ENCODE results near the gene CBX4.

CBX4 gene

DNA sequence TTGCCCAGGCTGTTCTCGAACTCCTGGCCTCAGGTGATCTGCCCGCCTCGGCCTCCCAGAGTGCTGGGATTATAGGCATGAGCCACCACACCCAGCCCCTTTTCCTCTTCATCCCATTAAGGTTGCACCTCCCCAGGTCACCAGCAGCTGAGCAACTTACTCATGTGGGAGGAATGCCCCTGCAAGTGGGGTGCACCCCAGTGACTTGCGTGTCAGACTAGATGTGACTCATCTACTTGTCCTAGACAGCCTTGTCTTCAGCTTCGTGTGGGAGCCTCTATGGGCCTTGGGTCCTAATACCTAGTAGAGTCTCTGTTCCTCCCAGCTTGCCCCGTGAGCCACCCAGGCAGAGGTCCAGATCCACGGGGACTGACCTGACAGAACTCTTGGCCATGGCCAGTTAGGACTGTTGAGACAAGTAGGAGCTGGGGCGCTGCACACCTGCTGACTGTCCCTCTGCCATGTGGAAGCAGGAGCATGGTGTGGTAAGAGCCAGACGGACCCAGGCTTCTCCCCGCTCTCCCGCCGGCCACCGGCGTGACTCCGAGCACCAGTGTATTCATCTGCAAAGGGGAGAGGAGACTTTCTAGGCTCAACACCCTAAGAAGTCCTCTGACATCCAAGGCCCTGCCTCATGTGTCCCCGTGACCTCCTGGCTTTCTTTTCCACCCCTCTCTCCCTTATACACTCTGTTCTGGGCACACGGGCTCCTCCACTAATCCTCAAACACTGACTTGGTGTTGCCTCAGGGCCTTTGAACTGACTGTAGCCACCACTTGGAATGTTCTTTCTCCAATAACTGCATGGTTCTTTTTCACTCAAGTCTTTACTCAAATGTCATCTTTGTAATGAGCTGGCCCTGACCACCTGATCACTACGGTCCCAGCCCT lies 11.6 kb upstream of the CBX4 start:
- H3K4me3 ChIP-seq, result no peak overlapping the region
- TF ChIP-seq Cebpa-rat (IDR thresholded peaks at IDR 0.05), result no peak

GRCh38 chr17:79849953-79850352 lies 10.7 kb upstream of the CBX4 start:
- H3K27ac ChIP-seq, result no peak overlapping the region
- H3K27me3 ChIP-seq, result peaks cover 51% of the 10 kb centered on the region
- no peak overlapping the region for H3K9ac ChIP-seq
- H3K36me3 ChIP-seq, result no peaks in the 10 kb centered on the region
- peaks cover 21% of the 10 kb centered on the region for H3K4me1 ChIP-seq
- no peak overlapping the region for H3K4me3 ChIP-seq
- no peak for TF ChIP-seq Cebpa-rat (IDR thresholded peaks at IDR 0.05)
- peaks cover 11% of the 10 kb centered on the region for H4K20me1 ChIP-seq
- no peaks in the 10 kb centered on the region for H3K9me3 ChIP-seq
- no peak overlapping the region for H3K4me2 ChIP-seq

More for the DNA sequence above, 11.6 kb upstream of the CBX4 start:
- Histone ChIP-seq H3K36me3 (no peaks in the 10 kb centered on the region), H3K4me2 (no peak overlapping the region), H3K9me3 (no peaks in the 10 kb centered on the region), H3K27me3 (peaks cover 42% of the 10 kb centered on the region), H3K27ac (no peak overlapping the region), H4K20me1 (peaks cover 3% of the 10 kb centered on the region; the same call in 1 of the 2 replicates), H3K9ac (no peak overlapping the region), H3K4me1 (peaks cover 13% of the 10 kb centered on the region)

- H3K4me2 ChIP-seq, result no peak overlapping the region
- no peaks in the 10 kb centered on the region for H3K9me3 ChIP-seq
- no peak overlapping the region for H3K4me3 ChIP-seq
- TF ChIP-seq Cebpa-rat (IDR thresholded peaks at IDR 0.05), result no peak
- H4K20me1 ChIP-seq, result peaks cover 23% of the 10 kb centered on the region
- peaks cover 32% of the 10 kb centered on the region for H3K4me1 ChIP-seq
- no peaks in the 10 kb centered on the region for H3K36me3 ChIP-seq
- no peak overlapping the region for H3K27ac ChIP-seq
- H3K9ac ChIP-seq, result no peak overlapping the region
- H3K27me3 ChIP-seq, result peaks cover 67% of the 10 kb centered on the region
Observed at GRCh38 chr17:79848370-79848766, 9.1 kb upstream of the CBX4 start.

- no peaks in the 10 kb centered on the region for H3K9me3 ChIP-seq
- H3K4me3 ChIP-seq, result no peak overlapping the region
- H3K36me3 ChIP-seq, result no peaks in the 10 kb centered on the region
- H3K9ac ChIP-seq, result no peak overlapping the region
- no peak overlapping the region for H3K27ac ChIP-seq
- H3K27me3 ChIP-seq, result peaks cover 72% of the 10 kb centered on the region
- H3K4me2 ChIP-seq, result no peak overlapping the region
- peaks cover 28% of the 10 kb centered on the region for H4K20me1 ChIP-seq
- H3K4me1 ChIP-seq, result peaks cover 32% of the 10 kb centered on the region
- TF ChIP-seq Cebpa-rat (IDR thresholded peaks at IDR 0.05), result no peak
Observed at GRCh38 chr17:79847698-79848369, 8.6 kb upstream of the CBX4 start.

- TF ChIP-seq Cebpa-rat (IDR thresholded peaks at IDR 0.05), result no peak
- Histone ChIP-seq H3K9me3 (no peaks in the 10 kb centered on the region), H3K9ac (no peak overlapping the region), H4K20me1 (peaks cover 51% of the 10 kb centered on the region), H3K27me3 (peaks cover 95% of the 10 kb centered on the region), H3K4me1 (peaks cover 49% of the 10 kb centered on the region), H3K4me2 (peak overlapping the region; percentile 65; the same call in 1 of the 2 replicates), H3K27ac (no peak overlapping the region), H3K4me3 (no peak overlapping the region), H3K36me3 (no peaks in the 10 kb centered on the region)
Observed at GRCh38 chr17:79845601-79845949, 6.3 kb upstream of the CBX4 start.

DNA sequence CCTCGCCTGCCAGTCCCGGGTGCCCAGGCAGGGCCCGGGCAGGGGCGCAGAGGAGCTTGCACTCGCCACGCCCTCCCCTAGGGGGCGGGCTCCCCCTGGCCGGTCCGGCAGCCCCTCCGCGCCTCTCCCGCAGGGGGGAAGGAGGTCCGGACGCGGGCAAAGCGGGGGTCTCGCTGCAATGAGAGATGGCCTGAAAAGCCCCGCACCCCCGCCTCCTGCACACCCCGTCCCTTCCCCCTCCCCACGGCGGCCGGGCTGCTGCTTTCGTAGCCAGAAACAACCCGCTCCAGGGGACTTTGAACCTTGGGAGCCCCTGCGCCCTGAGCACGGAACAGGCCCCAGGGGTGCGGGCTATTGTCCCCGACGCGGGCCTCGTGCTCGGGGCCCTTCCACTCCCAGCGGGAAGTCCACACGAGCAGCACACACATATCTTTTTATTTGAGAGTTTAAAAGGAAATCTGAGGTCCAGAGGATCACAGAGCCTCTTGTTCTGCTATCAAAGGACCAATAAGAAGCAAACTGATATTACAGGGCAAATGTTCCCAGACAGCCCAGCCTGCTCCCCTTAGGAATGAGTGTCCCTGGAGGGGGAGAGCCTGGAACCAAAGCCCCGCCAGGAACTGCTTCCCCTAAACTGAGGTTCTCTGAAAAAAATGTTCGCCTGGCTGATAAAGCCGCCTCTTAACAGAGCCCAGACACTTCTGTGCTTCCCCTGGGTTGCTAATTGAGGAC lies 5.8 kb upstream of the CBX4 start:
- H4K20me1 ChIP-seq, result peaks cover 56% of the 10 kb centered on the region
- H3K9ac ChIP-seq, result no peak overlapping the region
- no peaks in the 10 kb centered on the region for H3K9me3 ChIP-seq
- peaks cover 54% of the 10 kb centered on the region for H3K4me1 ChIP-seq
- H3K27me3 ChIP-seq, result peaks cover 99% of the 10 kb centered on the region
- TF ChIP-seq Cebpa-rat (IDR thresholded peaks at IDR 0.05), result no peak
- H3K27ac ChIP-seq, result no peak overlapping the region
- H3K36me3 ChIP-seq, result no peaks in the 10 kb centered on the region
- H3K4me2 ChIP-seq, result peak overlapping the region; percentile 65
- H3K4me3 ChIP-seq, result 0 out of 2 replicates have a peak overlapping the region, but pooled peaks have one; percentile 4

DNA sequence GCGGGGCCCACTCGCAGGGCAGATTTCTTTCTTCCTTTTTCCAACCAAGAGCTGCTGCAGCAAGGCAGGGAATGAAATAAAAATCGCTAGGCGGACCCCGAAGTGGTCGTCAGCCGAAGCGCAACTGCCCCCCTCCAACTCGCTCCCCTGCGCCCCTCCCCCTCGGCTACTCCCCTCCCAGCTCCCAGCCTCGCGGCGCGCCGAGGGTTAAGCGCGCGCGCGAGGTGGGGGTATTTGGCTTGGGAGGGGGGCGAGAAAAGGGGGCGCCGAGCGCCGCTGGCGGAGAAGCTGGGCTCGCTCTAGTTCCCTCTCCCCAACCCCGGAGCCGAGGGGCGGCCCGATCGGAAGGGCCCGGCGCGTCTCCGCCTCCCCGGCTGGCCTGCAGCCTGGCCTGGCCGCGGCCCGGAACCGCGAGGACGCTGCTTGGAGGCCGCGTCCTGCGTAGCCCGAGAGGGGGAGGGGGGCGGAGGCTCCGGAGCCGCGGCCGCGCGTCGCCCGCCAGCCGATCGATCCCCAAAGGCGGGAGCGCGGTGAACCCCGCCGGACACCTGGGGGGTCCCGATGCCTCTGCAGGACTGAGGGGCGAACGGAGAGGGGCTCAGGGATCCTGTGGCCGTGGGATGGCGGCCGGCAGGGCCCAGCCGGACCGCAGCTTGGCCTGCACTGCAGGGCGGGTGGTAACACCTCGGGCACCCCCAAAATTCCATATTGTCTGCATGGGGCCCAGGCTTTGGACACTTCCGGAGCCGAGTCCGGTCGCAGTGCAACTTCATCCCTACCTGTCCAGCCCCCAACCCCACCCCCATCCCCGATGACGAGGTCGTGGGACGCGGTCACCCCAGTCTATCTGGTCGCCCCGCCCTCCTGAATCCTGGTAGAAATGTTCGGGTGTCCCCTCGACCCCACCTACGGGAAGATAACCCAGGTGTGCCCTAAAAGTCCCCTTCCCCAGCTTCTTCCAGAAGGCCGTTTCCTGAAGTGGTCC lies 4.9 kb upstream of the CBX4 start:
- no peaks in the 10 kb centered on the region for H3K36me3 ChIP-seq
- peaks cover 58% of the 10 kb centered on the region for H3K4me1 ChIP-seq
- TF ChIP-seq Cebpa-rat (IDR thresholded peaks at IDR 0.05), result no peak
- H3K27me3 ChIP-seq, result peaks cover 96% of the 10 kb centered on the region
- peak overlapping the region; percentile 63 for H3K4me3 ChIP-seq
- no peak overlapping the region for H3K9ac ChIP-seq
- H3K9me3 ChIP-seq, result no peaks in the 10 kb centered on the region
- peaks cover 61% of the 10 kb centered on the region for H4K20me1 ChIP-seq
- H3K4me2 ChIP-seq, result peak overlapping the region; percentile 92
- H3K27ac ChIP-seq, result no peak overlapping the region

DNA sequence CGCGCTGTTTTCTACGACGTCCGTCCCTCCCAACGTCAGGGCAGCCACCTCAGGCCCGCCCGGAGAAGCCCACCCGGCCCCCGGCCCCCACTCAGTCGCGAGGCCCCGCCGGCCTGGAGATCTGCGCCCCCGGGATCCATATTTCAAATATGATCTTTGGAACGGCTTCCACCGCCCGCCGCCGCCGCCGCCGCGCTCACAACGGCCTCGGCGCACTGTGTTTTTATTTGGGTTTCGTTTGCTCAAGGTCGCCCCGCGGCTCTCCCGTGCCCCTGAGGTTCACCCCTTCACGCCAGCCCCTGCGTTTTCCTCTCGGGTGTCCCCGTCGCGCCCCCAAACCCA lies 4.2 kb upstream of the CBX4 start:
- Histone ChIP-seq H3K27ac (no peak overlapping the region), H3K4me2 (peak overlapping the region; percentile 92), H3K9ac (no peak overlapping the region), H3K4me1 (peaks cover 58% of the 10 kb centered on the region), H3K27me3 (peaks cover 90% of the 10 kb centered on the region), H3K4me3 (peak overlapping the region; percentile 63), H3K9me3 (no peaks in the 10 kb centered on the region), H3K36me3 (no peaks in the 10 kb centered on the region), H4K20me1 (peaks cover 62% of the 10 kb centered on the region)
- TF ChIP-seq Cebpa-rat (IDR thresholded peaks at IDR 0.05), result no peak

Data from BLaER1 (cell line).